Measurements from ENCODE around the gene NIN.
"Not testable (repeated sequence)": the region's sequence is repeated elsewhere in the genome, so short reads cannot be mapped to it uniquely, and the experiment has no call there.

The NIN gene

GRCh38 chr14:50815058-50815457 is 15.9 kb downstream of the NIN start:
- not testable (repeated sequence) for DNase-seq

DNA sequence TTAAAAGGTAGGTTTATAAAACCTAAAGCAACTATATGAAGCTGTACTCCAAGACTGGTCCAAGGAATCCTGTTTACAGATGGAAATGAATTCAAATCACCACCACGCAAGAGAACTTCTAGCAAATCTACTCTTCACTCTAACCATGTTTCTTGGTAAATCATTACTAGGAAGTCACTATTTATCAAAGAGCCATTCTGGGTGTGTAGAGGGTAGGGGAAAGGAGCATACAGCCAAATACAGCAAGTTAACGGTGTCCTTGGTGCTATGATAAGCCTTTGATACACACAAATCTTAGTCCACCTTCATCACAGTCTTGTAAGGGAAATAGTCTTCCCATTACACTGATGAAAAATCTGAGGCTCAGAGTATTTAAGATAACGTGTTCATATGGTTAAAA is 16.8 kb downstream of the NIN start:
- no peak for DNase-seq

DNA sequence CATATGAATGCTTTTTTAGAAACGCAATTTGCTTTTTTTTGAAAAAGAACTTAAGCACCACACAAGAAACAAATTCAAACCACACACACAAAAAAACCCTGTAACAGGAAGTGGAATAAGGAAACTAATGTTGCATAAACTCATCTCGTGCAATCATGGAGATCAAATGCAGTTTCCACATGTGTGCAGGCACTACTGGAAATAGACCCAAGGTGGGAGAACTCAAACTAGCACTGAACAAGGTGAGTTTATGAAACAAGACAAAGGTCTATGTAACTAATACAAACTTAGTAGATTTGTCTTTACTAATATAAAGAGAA is 17.5 kb downstream of the NIN start:
- DNase-seq = no peak

GRCh38 chr14:50812856-50813543 is 18.0 kb downstream of the NIN start:
- DNase-seq = no peak

GRCh38 chr14:50812180-50812579 is 18.8 kb downstream of the NIN start:
- no peak for DNase-seq

DNA sequence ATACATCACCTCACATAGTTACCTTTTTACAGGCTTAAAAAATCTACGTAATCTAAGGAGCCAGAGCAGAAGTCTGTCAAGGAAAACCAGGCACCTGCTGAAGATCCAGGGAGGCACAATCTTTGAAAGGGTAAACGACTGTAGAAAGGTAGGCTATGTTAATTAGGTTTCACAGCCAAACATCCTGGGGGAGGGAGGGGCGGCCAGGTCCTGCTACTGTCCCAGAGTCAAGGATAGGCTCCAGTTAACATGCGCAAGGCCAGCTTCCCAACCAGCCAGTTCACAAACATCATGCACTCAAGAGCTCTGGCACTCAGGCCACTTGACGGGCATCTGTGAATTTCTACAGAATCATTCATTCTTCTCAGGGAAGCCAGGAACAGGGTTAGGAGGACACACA is 22.9 kb downstream of the NIN start:
- no peak for DNase-seq

DNA sequence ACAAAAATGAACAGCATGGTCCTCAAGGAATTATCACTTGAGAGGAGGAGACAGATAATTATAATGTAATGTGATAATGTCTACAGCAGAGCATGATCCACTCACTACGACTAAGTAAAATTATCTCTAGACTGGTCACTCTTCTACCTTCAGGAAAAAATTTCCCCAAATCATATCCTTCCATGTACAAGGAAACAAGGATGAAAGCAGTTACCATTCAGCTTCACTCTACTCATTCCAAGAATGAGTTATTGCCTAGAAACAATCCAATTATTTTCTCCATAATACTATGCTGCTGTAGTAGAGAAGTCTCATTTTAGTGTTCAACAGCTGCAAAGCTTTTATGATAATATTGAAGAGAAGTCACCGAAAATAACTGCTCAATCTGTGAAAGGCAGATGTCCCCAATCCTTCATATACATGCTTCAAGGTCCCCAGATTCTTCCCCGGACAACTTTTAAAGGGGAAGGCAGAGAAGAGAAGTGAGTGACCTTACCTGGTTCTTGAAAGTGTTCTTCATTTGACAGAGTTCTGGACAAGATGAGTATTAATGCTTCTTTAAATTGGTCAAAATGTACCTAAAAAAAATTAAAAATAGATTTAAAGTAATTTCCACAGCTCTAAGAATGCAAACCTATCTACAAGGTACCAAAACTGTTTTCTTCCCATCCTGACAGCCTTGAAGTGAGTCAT is 24.6 kb downstream of the NIN start:
- DNase-seq = no peak

DNA sequence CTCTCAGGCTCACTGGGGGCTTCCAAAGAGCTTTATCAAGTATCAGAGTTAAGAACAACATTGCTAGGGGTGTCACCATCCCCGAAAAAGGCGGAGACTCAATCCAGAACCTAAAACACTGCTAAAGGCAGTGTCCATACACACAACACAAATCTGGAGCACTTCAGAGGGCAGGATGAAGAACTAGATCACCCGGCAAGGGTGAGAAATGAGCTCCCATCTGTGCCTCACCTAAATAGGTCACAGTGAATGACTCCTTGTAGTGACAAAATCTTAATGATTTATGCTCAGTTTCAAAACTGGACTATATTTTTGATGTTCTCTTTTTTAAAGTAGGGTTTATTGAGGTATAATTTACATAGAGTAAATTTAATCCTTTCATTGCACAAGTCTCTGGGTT is 25.6 kb downstream of the NIN start:
- no peak for DNase-seq

DNA sequence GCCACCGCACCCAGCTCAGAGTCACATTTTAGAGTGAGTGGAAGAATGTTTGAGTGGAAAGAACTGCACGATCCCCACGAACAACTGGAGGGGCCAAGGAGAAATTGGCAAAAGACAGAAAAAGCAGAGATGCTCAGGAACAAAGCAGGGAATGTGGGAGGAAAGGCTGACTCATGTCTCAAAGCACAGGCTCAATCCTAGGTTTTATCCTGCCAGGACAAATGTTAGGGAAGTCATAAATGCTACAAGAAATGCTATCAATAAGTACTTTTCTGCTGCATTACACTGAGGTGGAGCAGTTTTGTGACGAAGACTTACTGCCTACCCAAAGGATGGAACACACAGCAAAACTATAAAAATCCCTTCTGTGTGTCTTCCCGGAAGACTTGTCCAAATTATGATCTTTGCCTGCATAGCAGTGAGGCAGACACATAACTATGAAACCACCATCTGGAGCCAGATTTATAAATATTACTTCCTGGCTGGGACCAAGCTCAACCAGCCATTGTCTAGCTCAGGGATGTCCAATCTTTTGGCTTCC is 26.7 kb downstream of the NIN start:
- no peak for DNase-seq

DNA sequence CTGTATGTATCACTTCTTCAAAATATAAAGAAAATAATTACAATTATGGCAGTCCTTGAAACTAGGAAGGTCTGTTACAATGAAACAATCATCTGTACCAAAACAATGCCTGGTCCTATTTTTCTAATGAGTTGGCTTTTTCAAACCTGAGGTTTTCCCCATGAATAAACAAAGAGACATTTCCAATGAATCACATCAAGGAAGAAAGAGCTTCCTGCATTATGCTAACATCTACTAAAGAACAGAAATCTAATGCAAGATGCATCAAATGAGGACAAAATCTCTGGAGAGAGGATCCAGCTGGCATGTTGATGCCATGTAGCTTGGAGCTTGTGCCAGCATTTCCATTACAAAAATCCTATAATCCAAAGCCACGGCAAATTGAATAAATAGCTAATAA is 29.3 kb downstream of the NIN start:
- DNase-seq = no peak

GRCh38 chr14:50800032-50800431 is 30.9 kb downstream of the NIN start:
- no peak for DNase-seq

- DNase-seq = no peak
These were observed 32.9 kb downstream of the NIN start for GRCh38 chr14:50798048-50798421.

- DNase-seq = no peak
These were observed 33.5 kb downstream of the NIN start for GRCh38 chr14:50797250-50798047.

DNA sequence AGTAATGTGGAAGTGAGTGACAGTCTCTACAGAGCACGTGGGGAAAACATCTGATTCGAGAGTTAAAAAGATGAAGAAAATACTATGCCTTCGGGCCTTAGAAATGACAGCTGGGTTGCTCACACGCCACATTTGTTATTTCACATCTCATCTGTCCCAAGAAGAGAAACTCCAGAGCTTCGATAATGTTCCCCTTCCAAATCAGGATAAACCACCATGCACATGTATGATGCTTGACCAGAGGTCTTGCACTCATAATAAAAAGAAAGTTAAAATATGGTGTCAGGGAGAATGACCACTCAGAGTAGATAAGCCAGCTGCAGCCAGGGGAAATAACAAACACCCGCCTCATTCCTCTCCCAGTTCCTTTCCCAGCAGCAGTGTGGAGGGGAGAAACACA is 34.6 kb downstream of the NIN start:
- DNase-seq = no peak

GRCh38 chr14:50795909-50796308 is 35.1 kb downstream of the NIN start:
- DNase-seq = no peak

GRCh38 chr14:50795142-50795541 is 35.8 kb downstream of the NIN start:
- no peak for DNase-seq

DNA sequence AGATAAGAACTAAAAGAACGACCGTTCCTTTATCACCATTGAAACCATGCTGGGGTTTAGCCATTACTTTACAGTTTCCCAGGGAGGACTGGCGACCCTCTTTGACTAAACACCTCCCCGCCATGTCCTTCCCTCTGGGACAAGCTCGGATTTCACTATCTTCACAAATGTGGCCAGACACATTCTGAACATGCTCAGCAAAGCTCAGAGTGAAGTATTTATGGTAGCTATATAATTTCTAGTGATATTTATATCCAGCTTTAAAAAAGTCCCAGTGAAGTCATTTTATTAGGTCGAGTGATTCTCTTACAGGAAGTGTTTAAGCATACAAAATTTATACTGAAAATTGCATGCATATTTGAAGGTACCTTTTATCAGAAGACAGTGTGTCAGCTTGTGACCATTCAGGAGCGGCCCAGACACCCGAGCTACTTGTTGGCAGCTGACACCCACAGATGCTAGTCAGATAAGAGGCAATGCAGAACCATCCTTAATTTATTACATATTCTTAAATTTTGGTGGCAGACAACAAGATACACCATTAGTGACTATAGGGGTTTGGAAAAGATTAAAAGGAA is 36.8 kb downstream of the NIN start:
- no peak for DNase-seq

DNA sequence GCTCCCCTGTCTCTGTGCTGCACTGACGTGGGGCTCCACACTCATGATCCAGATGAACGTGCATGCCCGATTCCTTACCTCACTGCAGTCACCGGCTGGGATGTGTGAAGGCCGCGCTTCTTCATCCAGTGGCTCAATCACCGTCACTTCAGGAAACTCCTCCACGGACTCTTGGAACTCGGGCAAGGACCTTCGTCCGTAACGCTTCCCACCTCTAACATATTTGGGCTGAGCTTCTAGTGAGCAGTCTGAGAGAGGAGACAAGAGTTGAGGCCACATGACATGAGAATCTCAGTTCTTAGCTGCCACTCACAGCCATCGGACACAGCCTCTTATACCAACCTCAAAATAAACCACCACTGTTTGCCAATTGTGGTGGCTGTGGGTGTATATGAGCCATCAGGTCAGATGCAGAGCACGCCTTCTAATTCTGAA is 38.3 kb downstream of the NIN start:
- no peak for DNase-seq

DNA sequence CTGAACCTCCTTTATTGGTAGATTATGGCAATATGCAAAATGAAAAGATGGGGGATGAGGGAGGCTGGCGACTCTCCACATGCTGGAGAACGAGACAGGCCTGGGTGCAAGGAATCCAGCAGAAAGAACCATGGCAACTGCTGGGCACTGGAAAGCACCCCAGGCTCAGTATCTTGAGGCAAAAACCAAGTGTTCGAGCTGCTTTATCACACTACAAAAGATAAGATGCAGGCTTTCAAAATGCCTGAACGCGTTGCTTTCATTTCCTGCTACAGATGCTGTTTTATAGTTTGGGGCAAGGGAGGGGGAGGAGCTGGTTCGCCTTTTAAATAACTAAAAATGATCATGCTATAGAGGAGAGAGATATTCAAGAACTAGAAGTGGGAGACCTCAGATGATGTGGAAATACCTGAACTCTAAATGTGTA is 38.9 kb downstream of the NIN start:
- no peak for DNase-seq

DNA sequence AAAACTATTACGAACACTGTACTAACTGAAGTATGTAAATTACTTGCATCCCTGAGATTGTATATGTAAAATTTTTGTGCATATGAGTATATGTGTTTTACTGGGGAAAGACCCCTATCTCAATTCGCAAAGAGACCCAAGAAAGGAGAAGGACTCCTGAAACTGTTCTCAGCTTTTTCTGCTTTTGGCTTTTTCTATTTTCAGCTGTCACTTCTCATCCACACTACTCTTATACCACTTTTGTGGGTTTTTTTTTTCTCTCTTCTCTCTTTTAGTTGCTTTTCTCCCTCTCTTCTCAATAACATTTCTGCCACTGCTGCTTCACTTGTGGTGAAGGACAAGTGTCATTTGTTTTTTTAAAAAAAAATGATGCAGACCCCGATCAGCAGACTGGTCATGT is 39.8 kb downstream of the NIN start:
- DNase-seq = no peak

DNA sequence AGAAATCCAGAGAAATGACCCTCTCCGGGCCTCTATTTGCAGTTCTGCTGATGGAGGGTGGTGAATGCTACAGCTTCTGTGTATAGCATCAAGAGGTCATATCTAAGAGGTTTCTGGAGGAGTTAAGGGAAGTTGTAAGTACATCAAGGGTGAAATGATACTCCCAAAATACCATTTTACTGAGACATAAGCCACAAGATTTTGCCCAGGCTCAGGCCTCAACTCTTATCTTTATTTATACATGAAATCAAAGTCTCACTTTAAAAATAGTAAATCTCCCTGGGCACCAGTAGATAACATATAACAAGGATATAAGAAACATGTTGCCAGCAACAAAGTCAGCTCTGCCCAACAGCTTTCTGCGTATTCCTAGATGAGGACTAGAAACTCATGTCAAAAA is 40.4 kb downstream of the NIN start:
- DNase-seq = no peak

DNA sequence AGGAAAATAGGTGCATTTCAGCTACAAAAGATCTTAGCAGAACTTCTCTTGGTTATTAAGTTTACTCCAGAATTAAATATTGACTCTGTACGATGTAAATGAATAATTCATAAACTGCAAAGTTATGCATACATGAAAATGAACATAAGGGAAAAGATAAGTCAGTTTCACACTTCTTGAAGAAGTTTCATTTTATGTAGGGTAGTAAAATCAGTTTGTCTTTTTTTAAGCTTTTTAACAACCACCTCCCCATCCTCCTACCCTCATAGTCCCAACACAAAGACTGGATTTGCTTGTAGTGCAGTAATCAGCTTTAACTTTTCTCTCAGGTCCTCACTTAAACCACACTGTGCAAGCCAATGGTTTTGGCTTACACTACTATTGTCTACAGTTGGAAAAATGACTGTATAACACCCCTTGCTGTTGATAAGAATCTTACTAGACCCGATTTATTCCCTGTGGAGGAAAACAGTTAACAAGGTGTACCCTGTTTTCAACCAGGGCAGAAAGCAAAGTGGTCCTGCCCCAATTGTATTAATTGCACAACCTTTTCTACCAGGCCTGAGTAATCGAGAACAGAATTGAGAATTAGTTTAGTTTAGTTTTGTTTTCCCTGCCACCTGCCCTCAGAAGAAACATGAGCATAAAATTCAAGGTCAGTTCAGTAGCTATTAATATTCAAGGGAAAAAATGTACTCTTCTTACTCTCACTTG is 44.1 kb downstream of the NIN start:
- DNase-seq = no peak
